T-cell (primary cell): ENCODE results near the gene RSRP1. TPM values are rescaled to one million over a fixed set of nuclear protein-coding genes. Genes with fewer than 3 reads are reported as not detected.

ENCODE experiments used
- ATAC-seq, 4 experiments: fragments of 200-7000 bp in 3 of 4; fragments of 150-1000 bp in 1 of 4; cut with Tn5 transposase; replicated peaks in 1 of 4; 1 replicate in 3 of 4; 2 replicates in 1 of 4; pipeline ENCODE4 v1.10.0; 2021; ENCODE audit warnings: moderate library complexity in 3 of 4, mild to moderate bottlenecking in 2 of 4, moderate number of reproducible peaks in 1 of 4
- CTCF ChIA-PET, 2 donors: fragments of 300-600 bp; sonication (Branson Sonifier 250); formaldehyde crosslinking; loops; one replicate each; lab custom pipeline; 2022; ENCODE audit warnings: antibody characterized with exemption in 2 of 2; lab: Charles Lee
- POLR2A ChIA-PET, 2 donors: fragments of 300-600 bp; sonication (Branson Sonifier 250); formaldehyde crosslinking; loops; one replicate each; lab custom pipeline; 2022; ENCODE audit warnings: antibody characterized with exemption in 2 of 2; lab: Charles Lee
- DNase-seq, 35 experiments: peaks; one replicate each; pipeline versions ENCODE4 v3.0.0 to v3.0.0-alpha.2; 2013 to 2023
- H3K27ac ChIP-seq: one replicate; pipeline ENCODE4 v1.5.1; 2013; ENCODE audit warnings: low read length
- H3K27me3 ChIP-seq, 2 experiments: replicated peaks in 1 of 2; 1 replicate in 1 of 2; 2 replicates in 1 of 2; pipeline versions ENCODE4 v1.6.1 to v1.7.0; 2013; ENCODE audit warnings: low read length in 1 of 2, mixed read lengths in 1 of 2; ENCODE audit not compliant: control insufficient read depth in 2 of 2, insufficient read depth in 2 of 2; ENCODE audit errors: extremely low read depth in 1 of 2
- H3K36me3 ChIP-seq, 2 donors: 1 replicate in 1 of 2; 2 replicates in 1 of 2; pipeline versions ENCODE4 v1.6.1 to v1.7.0; 2013; ENCODE audit warnings: low read length in 1 of 2; ENCODE audit not compliant: control insufficient read depth in 2 of 2, insufficient read depth in 1 of 2; ENCODE audit errors: extremely low read depth in 1 of 2
- H3K4me1 ChIP-seq, 2 experiments: 1 replicate in 1 of 2; 2 replicates in 1 of 2; pipeline versions ENCODE4 v1.6.1 to v1.7.0; 2013; ENCODE audit warnings: low read length in 2 of 2, mixed read lengths in 1 of 2; ENCODE audit not compliant: insufficient read depth in 2 of 2, control insufficient read depth in 1 of 2; ENCODE audit errors: extremely low read depth in 1 of 2
- H3K4me3 ChIP-seq, 2 donors: 1 replicate in 1 of 2; 2 replicates in 1 of 2; pipeline versions ENCODE4 v1.5.1 to v1.7.0; 2013; ENCODE audit warnings: mild to moderate bottlenecking in 2 of 2, low read length in 1 of 2, moderate library complexity in 1 of 2; ENCODE audit not compliant: control insufficient read depth in 1 of 2; ENCODE audit errors: extremely low read depth in 1 of 2
- H3K9me3 ChIP-seq: 2 replicates; pipeline ENCODE4 v1.7.0; 2013
- H3K27ac Mint-ChIP-seq, 2 donors: one replicate each; pipeline ENCODE4 v1.8.0; 2020 to 2021; ENCODE audit warnings: mild to moderate bottlenecking in 2 of 2, mixed read lengths in 2 of 2
- H3K27me3 Mint-ChIP-seq, 2 donors: one replicate each; pipeline ENCODE4 v1.8.0; 2021 to 2022; ENCODE audit warnings: mixed read lengths in 2 of 2
- H3K36me3 Mint-ChIP-seq: one replicate; pipeline ENCODE4 v1.8.0; 2021; ENCODE audit warnings: mixed read lengths
- H3K4me1 Mint-ChIP-seq, 3 donors: one replicate each; pipeline ENCODE4 v1.8.0; 2020 to 2022; ENCODE audit warnings: mixed read lengths in 3 of 3, mild to moderate bottlenecking in 1 of 3
- H3K4me3 Mint-ChIP-seq, 3 donors: one replicate each; pipeline ENCODE4 v1.8.0; 2020 to 2022; ENCODE audit warnings: mild to moderate bottlenecking in 3 of 3, mixed read lengths in 3 of 3, moderate library complexity in 3 of 3
- H3K9me3 Mint-ChIP-seq, 3 donors: one replicate each; pipeline ENCODE4 v1.8.0; 2020 to 2022; ENCODE audit warnings: mixed read lengths in 3 of 3
- WGBS: methylation state at CpG from one replicate; pipeline ENCODE4 v1.1.5; 2013; ENCODE audit warnings: missing lambda C conversion rate; ENCODE audit not compliant: insufficient coverage; 5-methylcytosine and 5-hydroxymethylcytosine counted together
- total RNA-seq, 35 experiments: library from RNA in 6 of 35; stranded (reverse) in 6 of 35; fragments of 120-200 nt in 1 of 35; gene quantifications; one replicate each; pipeline versions ENCODE4 v1.2.1 to v1.2.4 and lab custom pipeline; 2013 to 2026

Gene RSRP1
- total RNA-seq, 5 donors from 2014 or later (not counting 1 experiment from before 2014, with no cell fraction given): 433 to 572 (median 461) TPM

DNA sequence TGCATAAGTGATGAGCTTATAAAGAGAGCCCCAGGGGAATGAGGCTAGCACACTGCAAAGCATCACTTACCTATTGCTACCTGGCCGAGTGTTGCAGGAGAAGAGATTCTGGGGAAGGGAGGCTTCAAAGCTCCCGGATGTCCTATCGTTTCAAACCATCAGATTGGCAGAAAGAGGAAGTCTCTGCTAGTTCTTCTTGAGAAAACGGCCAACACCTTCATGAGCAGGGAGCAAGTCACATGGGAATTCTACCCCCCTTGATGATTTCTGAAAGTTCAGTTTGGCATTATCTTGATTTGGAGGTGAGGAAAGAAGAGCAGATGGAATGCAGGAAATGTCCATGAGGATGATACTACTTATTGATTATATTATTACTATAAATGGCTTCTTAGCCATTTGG, 31.1 kb downstream of the RSRP1 start:
- peaks cover 0 to 2% of the 10 kb centered on the region in 2 donors for H3K27me3 Mint-ChIP-seq
- Histone ChIP-seq H3K4me3 (no peak overlapping the region), H3K9me3 (no peaks in the 10 kb centered on the region), H3K36me3 (peaks cover 6 to 12% of the 10 kb centered on the region in 2 donors), H3K27me3 (peaks cover 0 to 4% of the 10 kb centered on the region in 2 experiments), H3K27ac (no peak overlapping the region), H3K4me1 (no peaks in the 10 kb centered on the region)
- WGBS: 39% methylated on average over 3 of the region's 4 CpGs
- ChIA-PET POLR2A (no interaction called here), CTCF (no interaction called here)
- peaks cover 14% of the 10 kb centered on the region for H3K36me3 Mint-ChIP-seq
- DNase-seq (no peak), ATAC-seq (no peak)
- H3K27ac Mint-ChIP-seq: no peak overlapping the region
- no peak overlapping the region for H3K4me3 Mint-ChIP-seq
- peaks cover 5 to 10% (median 6%) of the 10 kb centered on the region in 3 donors for H3K4me1 Mint-ChIP-seq
- H3K9me3 Mint-ChIP-seq: no peaks in the 10 kb centered on the region

DNA sequence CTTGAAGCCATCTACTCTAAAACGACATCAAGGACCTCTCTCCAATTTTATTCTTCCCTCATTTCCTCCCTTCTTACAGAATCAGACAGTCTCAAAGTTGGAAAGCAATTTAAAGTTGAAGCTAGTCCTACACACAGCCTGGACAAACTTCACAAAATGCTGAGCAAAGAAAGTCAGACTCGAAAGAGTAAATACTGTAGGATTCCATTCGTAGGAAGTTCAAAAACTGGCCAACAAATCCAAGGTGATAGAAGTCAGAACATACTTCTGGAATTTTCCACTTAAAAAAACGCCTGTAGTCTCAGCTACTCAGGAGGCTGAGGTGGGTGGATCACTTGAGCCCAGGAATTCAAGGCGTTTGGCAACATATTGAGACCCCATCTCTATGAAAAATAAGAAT, 34.5 kb downstream of the RSRP1 start:
- WGBS: 75% methylated on average over 1 of the region's 5 CpGs
- ATAC-seq (no peak), DNase-seq (no peak)
- H3K4me1 Mint-ChIP-seq: peaks cover 5 to 10% (median 6%) of the 10 kb centered on the region in 3 donors
- H3K9me3 ChIP-seq: no peaks in the 10 kb centered on the region
- H3K27ac Mint-ChIP-seq: no peak overlapping the region
- H3K9me3 Mint-ChIP-seq: no peaks in the 10 kb centered on the region
- no peak overlapping the region for H3K4me3 ChIP-seq
- no peak overlapping the region for H3K27ac ChIP-seq
- H3K27me3 Mint-ChIP-seq: peaks cover 0 to 9% of the 10 kb centered on the region in 2 donors
- peaks cover 0 to 14% of the 10 kb centered on the region in 2 experiments for H3K27me3 ChIP-seq
- H3K36me3 Mint-ChIP-seq: no peaks in the 10 kb centered on the region
- no peaks in the 10 kb centered on the region for H3K4me1 ChIP-seq
- no peak overlapping the region for H3K4me3 Mint-ChIP-seq
- no peaks in the 10 kb centered on the region for H3K36me3 ChIP-seq
- POLR2A ChIA-PET: no interaction called here
- CTCF ChIA-PET: no interaction called here

GRCh38 chr1:25210728-25211127, 36.5 kb downstream of the RSRP1 start:
- H3K4me3 Mint-ChIP-seq: no peak overlapping the region
- ATAC-seq (no peak), DNase-seq (no peak)
- H3K27me3 Mint-ChIP-seq: peaks cover 0 to 9% of the 10 kb centered on the region in 2 donors
- H3K27ac Mint-ChIP-seq: no peak overlapping the region
- H3K36me3 Mint-ChIP-seq: no peaks in the 10 kb centered on the region
- Histone ChIP-seq H3K4me3 (no peak overlapping the region), H3K27me3 (peaks cover 0 to 14% of the 10 kb centered on the region in 2 experiments), H3K27ac (no peak overlapping the region), H3K36me3 (no peaks in the 10 kb centered on the region), H3K9me3 (no peaks in the 10 kb centered on the region), H3K4me1 (no peaks in the 10 kb centered on the region)
- POLR2A ChIA-PET: no interaction called here
- no peaks in the 10 kb centered on the region for H3K9me3 Mint-ChIP-seq
- WGBS: no CpG with 5 or more reads among the region's 3 CpGs
- CTCF ChIA-PET: interaction anchor here in 1 of 2 donors (0.6 kb wide), 1 partner anchor 8 kb away, joined by 3 read pairs; no protein-coding TSS in a partner anchor
- H3K4me1 Mint-ChIP-seq: peaks cover 0 to 2% (median 0%) of the 10 kb centered on the region in 3 donors

- no peak overlapping the region for H3K4me3 Mint-ChIP-seq
- H3K36me3 Mint-ChIP-seq: no peaks in the 10 kb centered on the region
- peaks cover 0 to 2% (median 0%) of the 10 kb centered on the region in 3 donors for H3K4me1 Mint-ChIP-seq
- Histone ChIP-seq H3K4me1 (no peaks in the 10 kb centered on the region), H3K4me3 (no peak overlapping the region), H3K36me3 (no peaks in the 10 kb centered on the region), H3K9me3 (no peaks in the 10 kb centered on the region), H3K27me3 (peaks cover 0 to 14% of the 10 kb centered on the region in 2 experiments), H3K27ac (no peak overlapping the region)
- no peak for ATAC-seq
- H3K9me3 Mint-ChIP-seq: no peaks in the 10 kb centered on the region
- H3K27me3 Mint-ChIP-seq: peaks cover 0 to 11% of the 10 kb centered on the region in 2 donors
- DNase-seq: no peak
- WGBS: 86% methylated on average over 1 of the region's 4 CpGs
- CTCF ChIA-PET: interaction anchor here in 1 of 2 donors (0.6 to 0.7 kb wide), 2 partner anchors 244 to 662 kb away, joined by 3 read pairs; no protein-coding TSS in a partner anchor
- no peak overlapping the region for H3K27ac Mint-ChIP-seq
- POLR2A ChIA-PET: no interaction called here
These were observed 37.7 kb downstream of the RSRP1 start for GRCh38 chr1:25209516-25209915.

DNA sequence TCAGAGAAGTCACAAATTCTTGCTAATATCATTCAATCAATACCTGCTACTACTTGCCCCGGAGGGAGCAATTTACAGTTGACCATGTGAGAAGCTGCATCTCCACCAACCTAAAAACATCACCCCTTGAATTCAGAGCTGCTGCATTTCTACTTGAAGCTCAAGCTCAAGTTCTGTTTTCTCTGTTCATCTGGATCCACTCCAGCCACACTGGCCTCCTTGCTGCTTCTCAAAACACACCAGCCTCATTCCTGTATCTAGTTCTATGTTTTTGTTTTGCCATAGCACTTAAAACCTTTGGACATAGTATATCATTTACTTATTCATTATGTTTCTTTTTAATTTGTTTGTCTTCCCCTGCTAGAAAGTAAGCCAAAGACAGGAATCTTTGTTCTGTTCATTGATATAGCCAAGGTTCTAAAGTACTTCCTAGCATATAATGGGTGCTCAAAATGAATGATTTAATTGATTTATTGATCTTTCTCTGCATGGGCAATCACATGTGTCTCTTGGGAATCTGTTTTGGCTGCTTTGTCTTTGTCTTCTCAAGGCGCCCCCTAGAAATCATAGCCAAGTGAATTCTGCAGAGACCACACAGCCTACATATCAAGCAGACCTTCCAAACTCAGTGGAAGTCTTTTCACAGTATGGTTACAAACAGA, 38.6 kb downstream of the RSRP1 start:
- Mint-ChIP-seq H3K27me3 (peaks cover 0 to 11% of the 10 kb centered on the region in 2 donors), H3K9me3 (no peaks in the 10 kb centered on the region), H3K4me1 (peaks cover 0 to 2% (median 0%) of the 10 kb centered on the region in 3 donors), H3K27ac (no peak overlapping the region), H3K4me3 (no peak overlapping the region), H3K36me3 (no peaks in the 10 kb centered on the region)
- no peak for DNase-seq
- H3K9me3 ChIP-seq: no peaks in the 10 kb centered on the region
- H3K36me3 ChIP-seq: no peaks in the 10 kb centered on the region
- H3K27me3 ChIP-seq: peaks cover 0 to 14% of the 10 kb centered on the region in 2 experiments
- 100% methylated on average over 1 of the region's 2 CpGs for WGBS
- H3K4me1 ChIP-seq: no peaks in the 10 kb centered on the region
- no peak for ATAC-seq
- H3K4me3 ChIP-seq: no peak overlapping the region
- H3K27ac ChIP-seq: no peak overlapping the region
- CTCF ChIA-PET: interaction anchor here (0.7 kb wide), 2 partner anchors 245 to 361 kb away, joined by 3 to 6 read pairs; no protein-coding TSS in a partner anchor
- POLR2A ChIA-PET: interaction anchor here in 1 of 2 donors (0.7 kb wide), 1 partner anchor 430 kb away, joined by 4 read pairs; no protein-coding TSS in a partner anchor

DNA sequence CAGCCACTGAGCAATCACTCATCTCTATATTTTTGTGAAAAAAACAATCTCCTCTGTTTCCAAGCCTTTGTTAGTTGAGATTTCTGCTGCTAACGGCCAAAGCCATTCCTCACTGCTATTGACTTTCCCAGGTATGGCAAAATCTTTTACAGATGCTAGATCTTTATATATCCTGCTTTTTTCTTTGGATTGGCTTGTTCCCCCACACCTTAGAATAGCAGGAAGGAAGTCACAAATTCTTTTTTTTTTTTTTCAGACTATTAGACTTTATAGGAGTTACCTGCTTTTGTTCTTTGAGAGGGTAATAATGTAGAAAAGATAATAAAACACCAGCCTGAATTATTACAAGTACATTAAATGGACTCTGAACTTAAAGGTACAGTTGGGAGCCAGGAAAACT, 39.2 kb downstream of the RSRP1 start:
- Histone ChIP-seq H3K9me3 (no peaks in the 10 kb centered on the region), H3K4me3 (no peak overlapping the region), H3K36me3 (no peaks in the 10 kb centered on the region), H3K27ac (no peak overlapping the region), H3K27me3 (peaks cover 0 to 14% of the 10 kb centered on the region in 2 experiments), H3K4me1 (no peaks in the 10 kb centered on the region)
- WGBS: no CpG with 5 or more reads among the region's 1 CpG
- peaks cover 0 to 11% of the 10 kb centered on the region in 2 donors for H3K27me3 Mint-ChIP-seq
- no peak for DNase-seq
- ChIA-PET POLR2A (interaction anchor here in 1 of 2 donors (0.7 kb wide), 1 partner anchor 430 kb away, joined by 4 read pairs; no protein-coding TSS in a partner anchor), CTCF (interaction anchor here in 1 of 2 donors (0.7 kb wide), 1 partner anchor 360 kb away, joined by 6 read pairs; no protein-coding TSS in a partner anchor)
- no peaks in the 10 kb centered on the region for H3K36me3 Mint-ChIP-seq
- no peak for ATAC-seq
- H3K4me1 Mint-ChIP-seq: peaks cover 0 to 2% (median 0%) of the 10 kb centered on the region in 3 donors
- no peak overlapping the region for H3K4me3 Mint-ChIP-seq
- no peak overlapping the region for H3K27ac Mint-ChIP-seq
- no peaks in the 10 kb centered on the region for H3K9me3 Mint-ChIP-seq
